ENCODE data around the gene POLDIP2. TPM values are rescaled to one million over a fixed set of nuclear protein-coding genes. Genes with fewer than 3 reads are reported as not detected.

Gene POLDIP2
- total and polyA plus RNA-seq, 2 of the 4 experiments (the other 2 are of a cell fraction): 66.7 to 77.8 TPM

GRCh38 chr17:28335959-28336871, 21.1 kb downstream of the POLDIP2 start:
- peak; percentile 8 for ATAC-seq (ENCODE audit: low read depth)
- H2AFZ ChIP-seq (replicated peaks; ENCODE audit: low read length, poor library complexity): peak overlapping the region; percentile 93
- dilution Hi-C loops (cut with HindIII; ENCODE audit: low sequenced_read_pairs, unreplicated experiment): no loop called here
- no peak for TF ChIP-seq RFX5 (IDR thresholded peaks at IDR 0.05; ENCODE audit: low read depth, low read length)
- no peak for TF ChIP-seq SMC3 (IDR thresholded peaks at IDR 0.05; ENCODE audit: low read depth, low read length)
- TF ChIP-seq RAD21 (IDR thresholded peaks at IDR 0.05; ENCODE audit: low read length): 0 out of 2 replicates have a peak, but pooled peaks have one; percentile 3
- TF ChIP-seq RCOR1 (IDR thresholded peaks at IDR 0.05; ENCODE audit: insufficient replicate concordance, low read length): peak; percentile 80
- no peak for TF ChIP-seq CTCF (conservative IDR thresholded peaks at IDR 0.05; ENCODE audit: low read depth, low read length)
- TF ChIP-seq CHD1 (IDR thresholded peaks at IDR 0.05; ENCODE audit: low read depth, low read length): no peak
- no peak for TF ChIP-seq MXI1 (IDR thresholded peaks at IDR 0.05; ENCODE audit: borderline replicate concordance, low read depth, low read length)
- 0 out of 2 replicates have a peak, but pooled peaks have one; percentile 44 for TF ChIP-seq BHLHE40 (IDR thresholded peaks at IDR 0.05; ENCODE audit: low read depth, low read length)
- peak; percentile 88 for TF ChIP-seq POLR2A (IDR thresholded peaks at IDR 0.05; ENCODE audit: low read depth, low read length)
- no peak for TF ChIP-seq MAZ (IDR thresholded peaks at IDR 0.05; ENCODE audit: borderline replicate concordance, low read depth, low read length)
- no peak for TF ChIP-seq ELK1 (IDR thresholded peaks at IDR 0.05; ENCODE audit: borderline replicate concordance, low read depth, low read length)

More at GRCh38 chr17:28335959-28336871, 21.1 kb downstream of the POLDIP2 start:
- WGBS, 2 experiments (ENCODE audit: extremely low coverage in 2 of 2, insufficient read length in 1 of 2): 5% methylated on average over 4 of the region's 29 CpGs; no CpG with 5 or more reads in 1 of the 2 experiments
- CTCF ChIA-PET: interaction anchor here (1.1 to 1.4 kb wide), 4 partner anchors 17 to 102 kb away, joined by 3 to 6 read pairs (median 4); no protein-coding TSS in a partner anchor
- Histone ChIP-seq H4K20me1 (ENCODE audit: insufficient read depth, low read length) (peaks cover 51% of the 10 kb centered on the region; the same call in 1 of the 2 replicates), H3K9me3 (ENCODE audit: control insufficient read depth, insufficient read depth, low read length) (no peaks in the 10 kb centered on the region), H3K4me3 (ENCODE audit: insufficient read depth, low read depth, low read length) (peak overlapping the region; percentile 54), H3K4ac (ENCODE audit: low read depth, low read length) (peak overlapping the region; percentile 86), H2BK120ac (ENCODE audit: low read depth, low read length) (peak overlapping the region; percentile 55), H3K27me3 (ENCODE audit: control insufficient read depth, insufficient read depth, low read length) (no peaks in the 10 kb centered on the region), H3K18ac (ENCODE audit: low read depth, low read length) (peak overlapping the region; percentile 1; the same call in 1 of the 2 replicates), H2AK9ac (replicated peaks; ENCODE audit: low read depth, low read length, poor library complexity) (peak overlapping the region; percentile 98), H2BK5ac (ENCODE audit: low read depth, low read length, poor library complexity, severe bottlenecking) (peak overlapping the region; percentile 45), H3K23ac (ENCODE audit: low read depth, low read length) (peak overlapping the region; percentile 83), H3K56ac (ENCODE audit: extremely low read depth, insufficient read depth, low read length) (peak overlapping the region; percentile 71), H3K4me2 (ENCODE audit: low read depth, low read length) (peak overlapping the region; percentile 54), H3K9me1 (ENCODE audit: insufficient read depth, low read length) (peaks cover 16% of the 10 kb centered on the region), H3K79me1 (ENCODE audit: low read depth in 1 of 2, low read length in 2 of 2) (peaks cover 36 to 91% of the 10 kb centered on the region in 2 experiments), H4K8ac (ENCODE audit: low read depth in 2 of 2, low read length in 2 of 2) (peak overlapping the region; percentile 75 to 81; a peak in 2 of 4 replicates), H3K4me1 (ENCODE audit: control insufficient read depth, insufficient read depth, low read length) (peaks cover 13% of the 10 kb centered on the region), H3K27ac (ENCODE audit: insufficient read depth, low read length) (peak overlapping the region; percentile 65), H3K9ac (ENCODE audit: low read depth, low read length) (peak overlapping the region; percentile 64), H2BK15ac (ENCODE audit: low read depth, low read length) (peak overlapping the region; percentile 34; the same call in 1 of the 3 replicates), H4K5ac (ENCODE audit: low read depth, low read length) (peak overlapping the region; percentile 21; the same call in 1 of the 2 replicates), H3K14ac (replicated peaks; ENCODE audit: low read depth, low read length) (peak overlapping the region; percentile 82), H2AK5ac (ENCODE audit: low read depth, low read length) (peak overlapping the region; percentile 92), H2BK20ac (ENCODE audit: low read depth, low read length) (peak overlapping the region; percentile 7; the same call in 1 of the 2 replicates), H4K91ac (ENCODE audit: insufficient read depth, low read depth, low read length) (peak overlapping the region; percentile 72), H3K36me3 (ENCODE audit: control insufficient read depth, insufficient read depth, low read length) (peaks cover 24% of the 10 kb centered on the region)
- no TSS peak for BruUV-seq (replicated peaks)
- intact Hi-C loops (cut with micrococcal nuclease): loop anchor here (5.0 to 10.0 kb wide), 3 partner anchors 104 to 444 kb away; partner anchors contain the start of genes LYRM9 and NLK
- POLR2A ChIA-PET (ENCODE audit: unreplicated experiment): interaction anchor here (1.2 to 1.8 kb wide), 2 partner anchors 11 to 21 kb away, joined by 4 to 8 read pairs; partner anchors contain the start of gene POLDIP2
- in situ Hi-C loops (cut with MboI; ENCODE audit: low sequenced_read_pairs): loop anchor here (25.0 kb wide), 1 partner anchor 799 kb away; no protein-coding TSS in a partner anchor
- peak; percentile 94 for DNase-seq

Measured in IMR-90 (cell line).